Measurements from ENCODE around the gene HOXB6.

The HOXB6 gene

DNA sequence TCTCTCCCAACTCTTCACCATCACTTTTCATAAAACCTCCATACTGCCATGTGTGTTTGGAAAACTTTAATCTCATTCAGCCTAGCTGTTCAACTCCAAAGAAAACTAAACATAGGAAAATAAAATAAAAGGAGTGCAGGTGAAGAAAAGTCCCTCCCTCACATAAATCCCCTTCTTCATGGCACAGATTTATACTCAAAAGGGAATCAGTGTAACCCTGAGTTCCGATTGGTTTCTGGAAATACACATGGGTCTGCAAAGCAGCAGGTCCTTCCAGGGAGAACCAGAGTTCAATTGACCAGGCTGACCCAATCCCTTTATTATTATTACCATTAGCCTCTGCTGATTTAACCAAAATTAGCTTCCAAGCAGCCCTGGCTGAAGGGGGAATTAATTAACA lies 51.0 kb downstream of the HOXB6 start:
- H3K27ac Mint-ChIP-seq, result peak overlapping the region; percentile 99
- H3K36me3 Mint-ChIP-seq (ENCODE audit: low read depth), result peaks cover 50% of the 10 kb centered on the region
- no peak for DNase-seq
- no peaks in the 10 kb centered on the region for H3K27me3 Mint-ChIP-seq (ENCODE audit: low read depth, poor library complexity)
- peaks cover 96% of the 10 kb centered on the region for H3K4me1 Mint-ChIP-seq
- no peaks in the 10 kb centered on the region for H3K9me3 Mint-ChIP-seq
- TF ChIP-seq, protein P1, sequence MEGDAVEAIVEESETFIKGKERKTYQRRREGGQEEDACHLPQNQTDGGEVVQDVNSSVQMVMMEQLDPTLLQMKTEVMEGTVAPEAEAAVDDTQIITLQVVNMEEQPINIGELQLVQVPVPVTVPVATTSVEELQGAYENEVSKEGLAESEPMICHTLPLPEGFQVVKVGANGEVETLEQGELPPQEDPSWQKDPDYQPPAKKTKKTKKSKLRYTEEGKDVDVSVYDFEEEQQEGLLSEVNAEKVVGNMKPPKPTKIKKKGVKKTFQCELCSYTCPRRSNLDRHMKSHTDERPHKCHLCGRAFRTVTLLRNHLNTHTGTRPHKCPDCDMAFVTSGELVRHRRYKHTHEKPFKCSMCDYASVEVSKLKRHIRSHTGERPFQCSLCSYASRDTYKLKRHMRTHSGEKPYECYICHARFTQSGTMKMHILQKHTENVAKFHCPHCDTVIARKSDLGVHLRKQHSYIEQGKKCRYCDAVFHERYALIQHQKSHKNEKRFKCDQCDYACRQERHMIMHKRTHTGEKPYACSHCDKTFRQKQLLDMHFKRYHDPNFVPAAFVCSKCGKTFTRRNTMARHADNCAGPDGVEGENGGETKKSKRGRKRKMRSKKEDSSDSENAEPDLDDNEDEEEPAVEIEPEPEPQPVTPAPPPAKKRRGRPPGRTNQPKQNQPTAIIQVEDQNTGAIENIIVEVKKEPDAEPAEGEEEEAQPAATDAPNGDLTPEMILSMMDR (IDR thresholded peaks at IDR 0.05), result no peak
- H3K4me3 Mint-ChIP-seq, result peak overlapping the region; percentile 99

DNA sequence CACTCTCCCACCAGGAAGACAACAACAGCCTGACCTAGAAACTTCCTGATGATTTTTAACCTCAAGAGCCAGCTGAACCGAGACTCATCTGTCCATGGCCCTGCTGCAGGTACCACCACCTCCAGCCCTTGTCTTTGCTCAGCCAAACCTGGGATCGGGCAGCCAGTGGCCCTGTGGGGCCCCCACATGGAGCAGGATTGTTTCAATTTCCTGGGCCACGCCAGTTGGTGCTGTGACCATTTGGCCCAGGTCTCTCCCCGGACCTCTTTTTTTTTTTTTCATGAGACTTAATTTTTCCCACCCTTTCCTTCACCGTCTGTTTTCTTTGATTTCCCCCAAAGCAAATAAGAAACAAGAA lies 51.6 kb downstream of the HOXB6 start:
- peaks cover 43% of the 10 kb centered on the region for H3K36me3 Mint-ChIP-seq (ENCODE audit: low read depth)
- no peaks in the 10 kb centered on the region for H3K9me3 Mint-ChIP-seq
- H3K4me3 Mint-ChIP-seq, result peak overlapping the region; percentile 99
- H3K27ac Mint-ChIP-seq, result peak overlapping the region; percentile 99
- TF ChIP-seq, protein P1 (IDR thresholded peaks at IDR 0.05), result no peak
- no peak for DNase-seq
- H3K27me3 Mint-ChIP-seq (ENCODE audit: low read depth, poor library complexity), result no peaks in the 10 kb centered on the region
- H3K4me1 Mint-ChIP-seq, result peaks cover 96% of the 10 kb centered on the region

DNA sequence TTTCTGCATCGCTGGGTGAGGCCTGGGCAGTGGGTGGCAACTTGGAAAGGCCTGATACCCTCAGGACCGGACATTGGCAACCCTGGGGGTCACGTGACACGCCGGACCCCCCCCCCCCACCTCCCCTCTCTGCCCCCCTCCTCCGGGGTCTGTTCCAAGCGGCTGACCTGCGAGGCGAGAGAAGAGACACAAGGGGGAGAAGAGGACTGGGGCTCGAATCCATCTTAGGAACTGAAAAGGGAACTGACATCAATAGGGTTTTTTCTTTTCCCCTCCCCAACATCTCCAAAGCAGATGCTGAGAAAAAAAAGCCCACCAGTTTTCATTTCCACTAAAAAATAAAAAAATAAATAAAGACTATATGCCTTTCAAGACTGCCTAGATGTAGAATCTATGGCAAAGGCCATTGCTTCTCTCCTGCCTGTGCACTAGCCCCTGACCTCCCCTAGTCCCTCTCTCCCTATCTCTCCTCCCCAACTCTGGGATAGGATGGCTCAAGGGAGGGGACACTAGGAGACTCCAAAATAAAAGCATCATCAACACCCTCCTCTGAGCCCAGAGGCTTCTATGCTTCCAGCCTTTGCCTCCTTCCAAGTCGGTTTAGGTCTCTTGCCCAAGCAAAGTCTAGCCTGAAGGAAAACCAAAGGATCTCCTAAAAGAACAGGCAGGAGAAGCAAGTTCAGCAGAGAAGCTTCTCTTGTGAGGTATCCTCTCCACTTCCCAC lies 52.2 kb downstream of the HOXB6 start:
- TF ChIP-seq, protein P1 (IDR thresholded peaks at IDR 0.05), result peak; percentile 8
- Mint-ChIP-seq H3K36me3 (ENCODE audit: low read depth) (peaks cover 41% of the 10 kb centered on the region), H3K4me1 (peaks cover 96% of the 10 kb centered on the region), H3K9me3 (no peaks in the 10 kb centered on the region), H3K27me3 (ENCODE audit: low read depth, poor library complexity) (no peaks in the 10 kb centered on the region), H3K27ac (peak overlapping the region; percentile 99), H3K4me3 (peak overlapping the region; percentile 99)
- peak; percentile 55 for DNase-seq

DNA sequence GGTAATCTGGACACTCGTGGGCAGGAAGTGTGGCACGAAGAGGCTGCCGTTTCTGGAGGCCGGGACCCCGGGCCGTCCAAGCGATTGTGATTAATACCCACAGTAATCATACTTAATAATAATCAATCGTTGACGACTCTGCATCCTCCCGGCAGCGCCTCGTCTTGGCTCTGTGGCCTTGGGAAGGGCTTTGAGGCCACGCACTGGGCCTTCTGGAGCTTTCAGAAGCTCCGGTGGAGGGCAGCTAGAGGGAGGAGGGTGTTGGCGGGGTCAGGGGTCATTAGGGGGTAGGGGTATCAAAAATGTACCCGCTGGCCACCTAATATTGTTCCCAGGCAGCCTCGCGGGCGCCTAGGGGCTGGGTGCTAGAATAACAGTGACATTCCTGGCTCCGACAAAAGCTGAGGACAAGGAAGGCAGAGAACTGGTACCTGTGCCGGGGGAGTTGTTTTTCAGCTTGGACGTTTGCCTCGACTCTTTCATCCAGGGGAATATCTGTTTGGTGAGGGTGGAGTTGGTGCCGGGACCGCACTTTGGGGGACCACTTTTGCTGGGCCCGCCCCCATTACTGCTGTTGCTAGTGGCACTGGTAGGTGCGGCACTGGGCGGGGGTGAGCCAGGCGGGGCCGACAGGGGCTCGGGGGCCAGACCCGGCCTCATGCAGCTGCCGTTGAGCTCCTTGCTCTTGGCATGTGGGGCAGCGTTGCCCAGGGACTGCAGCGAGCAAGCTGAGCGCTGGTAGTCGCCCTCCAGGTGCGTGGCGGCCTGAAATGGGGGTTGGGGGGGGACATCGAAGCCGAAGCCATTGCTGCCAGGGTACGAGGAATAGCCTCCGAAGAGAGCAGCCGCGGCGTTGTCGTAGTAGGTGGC lies 53.0 kb downstream of the HOXB6 start:
- DNase-seq, result peak; percentile 46
- Mint-ChIP-seq H3K27ac (peak overlapping the region; percentile 99), H3K4me1 (peaks cover 96% of the 10 kb centered on the region), H3K4me3 (peak overlapping the region; percentile 99), H3K36me3 (ENCODE audit: low read depth) (peaks cover 40% of the 10 kb centered on the region), H3K27me3 (ENCODE audit: low read depth, poor library complexity) (no peaks in the 10 kb centered on the region), H3K9me3 (no peaks in the 10 kb centered on the region)
- TF ChIP-seq, protein P1 (IDR thresholded peaks at IDR 0.05), result no peak

DNA sequence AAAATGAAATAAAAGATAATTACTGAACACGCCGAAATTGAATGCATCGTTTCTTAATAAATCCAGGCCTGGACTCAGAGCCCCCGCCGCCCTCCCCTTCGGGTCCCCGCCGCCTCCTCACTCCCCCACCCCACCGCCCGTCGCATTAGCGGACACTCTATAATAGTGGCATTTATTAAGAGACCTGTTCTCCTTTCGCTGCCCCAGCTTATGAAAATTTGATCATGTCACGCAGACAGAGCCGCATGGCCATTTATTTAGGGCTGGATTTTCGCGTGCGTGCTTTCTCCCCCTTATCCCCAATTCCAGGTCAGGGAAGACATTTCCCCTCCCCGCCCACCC lies 53.6 kb downstream of the HOXB6 start:
- TF ChIP-seq, protein P1 (IDR thresholded peaks at IDR 0.05), result no peak

More for the DNA sequence above, 53.6 kb downstream of the HOXB6 start:
- H3K36me3 Mint-ChIP-seq (ENCODE audit: low read depth), result peaks cover 36% of the 10 kb centered on the region
- peaks cover 96% of the 10 kb centered on the region for H3K4me1 Mint-ChIP-seq
- H3K9me3 Mint-ChIP-seq, result no peaks in the 10 kb centered on the region
- peak overlapping the region; percentile 99 for H3K4me3 Mint-ChIP-seq
- H3K27me3 Mint-ChIP-seq (ENCODE audit: low read depth, poor library complexity), result no peaks in the 10 kb centered on the region
- peak overlapping the region; percentile 99 for H3K27ac Mint-ChIP-seq
- DNase-seq, result no peak

Data from nephron progenitor cell (in vitro differentiated cells).